Measurements from ENCODE around the gene PGPEP1.
A peak's percentile ranks its signal among the peaks of the same experiment; 100 is the strongest.
"Not testable (repeated sequence)": the region's sequence is repeated elsewhere in the genome, so short reads cannot be mapped to it uniquely, and the experiment has no call there.

Gene PGPEP1

DNA sequence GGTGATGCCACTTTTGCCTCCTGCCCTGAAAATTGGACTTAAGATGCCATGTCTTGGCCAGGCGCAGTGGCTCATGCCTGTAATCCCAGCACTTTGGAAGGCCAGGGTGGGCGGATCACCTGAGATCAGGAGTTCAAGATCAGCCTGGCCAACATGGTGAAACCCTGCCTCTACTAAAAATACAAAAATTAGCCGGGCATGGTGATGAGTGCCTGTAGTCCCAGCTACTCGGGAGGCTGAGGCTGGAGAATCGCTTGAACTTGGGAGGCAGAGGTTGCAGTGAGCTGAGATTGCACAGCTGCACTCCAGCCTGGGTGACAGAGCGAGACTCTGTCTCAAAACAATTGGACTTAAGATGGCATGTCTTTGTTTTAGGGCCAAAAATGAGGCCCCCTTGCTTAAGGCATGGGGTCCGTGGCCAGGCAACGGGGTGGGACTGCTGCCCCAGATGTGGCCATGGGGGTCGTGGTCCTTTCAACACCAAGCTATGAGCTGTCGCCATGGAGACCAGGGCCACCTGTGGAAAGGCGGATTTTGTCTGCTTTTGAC lies 24.0 kb downstream of the PGPEP1 start:
- DNase-seq (ENCODE audit: low read depth, low spot score): not testable (repeated sequence)

DNA sequence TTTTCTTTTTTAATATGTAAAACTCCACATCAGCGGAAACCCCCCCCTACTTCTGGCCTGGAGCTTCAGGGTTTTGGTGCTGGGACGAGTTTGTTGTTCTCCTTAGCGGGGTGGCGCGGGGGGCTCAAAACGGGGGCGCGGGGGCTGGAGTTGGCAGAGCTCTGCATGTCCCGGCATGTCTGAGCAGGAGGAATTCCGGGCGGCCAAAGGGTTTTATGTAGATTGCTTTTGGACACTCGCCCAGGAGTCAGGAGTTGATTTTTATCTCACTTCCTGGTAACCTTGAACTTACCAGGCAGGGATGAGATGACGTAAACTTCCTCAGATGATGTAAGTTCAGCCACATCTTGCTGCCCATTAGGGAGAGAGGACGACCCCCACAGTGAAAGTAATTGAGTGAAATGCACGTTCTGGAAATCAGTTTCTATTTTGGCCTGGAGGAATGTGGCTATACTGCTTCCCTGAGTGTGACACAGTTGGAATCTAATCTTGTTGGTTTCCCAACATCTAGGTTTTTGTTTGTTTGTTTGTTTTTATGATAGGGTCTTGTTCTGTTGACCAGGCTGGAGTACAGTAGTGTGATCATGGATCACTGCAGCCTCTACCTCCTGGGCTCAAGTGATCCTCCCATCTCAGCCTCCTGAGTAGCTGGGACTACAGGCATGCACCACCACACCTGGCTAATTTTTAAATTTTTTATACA lies 24.6 kb downstream of the PGPEP1 start:
- peak; percentile 98 for DNase-seq (ENCODE audit: low read depth, low spot score)

DNA sequence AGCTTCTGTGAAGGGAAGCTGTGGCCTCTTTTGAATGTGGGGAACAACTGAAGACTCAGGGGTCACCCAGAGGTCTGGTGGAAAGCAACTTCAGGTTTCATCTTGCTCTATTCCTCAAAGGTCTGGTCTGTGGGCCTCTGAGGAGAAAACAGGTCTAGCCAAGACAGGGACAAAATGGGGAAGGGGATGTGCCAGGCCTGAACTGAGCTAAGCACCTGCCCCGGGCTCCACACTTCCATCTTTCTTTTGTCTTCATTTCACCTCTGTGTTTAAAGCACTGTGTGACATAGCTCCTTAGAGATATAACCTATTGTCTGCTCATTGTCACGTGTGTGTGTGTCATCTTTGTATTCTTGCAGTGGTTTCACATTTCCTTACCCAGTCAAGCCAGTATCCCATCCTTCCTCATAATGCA lies 25.6 kb downstream of the PGPEP1 start:
- no peak for DNase-seq (ENCODE audit: low read depth, low spot score)

DNA sequence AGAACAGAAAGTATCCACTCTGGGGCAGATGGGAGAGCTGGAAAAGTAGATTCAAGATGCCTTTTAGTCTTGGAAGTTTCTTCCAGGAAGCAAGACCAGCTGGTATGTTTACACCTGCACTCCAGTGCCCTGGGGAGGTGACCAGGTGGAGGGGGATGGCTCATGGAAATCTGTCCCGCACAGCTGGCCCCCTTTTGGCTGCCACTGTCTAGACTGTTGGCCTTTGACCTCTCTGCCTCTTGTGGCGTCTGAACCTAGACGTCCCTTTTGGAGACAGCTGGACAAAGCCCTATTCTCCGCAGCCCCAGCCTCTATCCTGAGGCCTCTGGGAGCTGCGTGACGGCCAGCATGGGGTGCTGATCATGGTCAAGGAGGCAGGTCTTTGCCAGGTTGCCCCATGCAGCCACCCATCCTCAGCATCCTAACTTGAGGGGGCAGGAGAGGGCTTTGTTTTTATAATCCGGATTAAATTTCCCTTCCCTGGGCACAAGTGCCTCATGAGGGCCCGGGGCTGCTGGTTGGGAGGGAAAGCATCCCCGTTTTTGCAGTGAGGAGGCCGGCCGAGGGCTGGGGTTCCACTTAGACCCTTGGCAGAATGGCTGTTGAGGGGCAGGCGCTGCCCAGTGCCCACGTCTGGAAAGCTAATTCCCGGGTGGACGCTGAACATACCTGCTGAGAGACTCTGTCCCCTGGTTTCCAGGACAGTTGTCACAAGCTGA lies 28.3 kb downstream of the PGPEP1 start:
- no peak for DNase-seq (ENCODE audit: low read depth, low spot score)

DNA sequence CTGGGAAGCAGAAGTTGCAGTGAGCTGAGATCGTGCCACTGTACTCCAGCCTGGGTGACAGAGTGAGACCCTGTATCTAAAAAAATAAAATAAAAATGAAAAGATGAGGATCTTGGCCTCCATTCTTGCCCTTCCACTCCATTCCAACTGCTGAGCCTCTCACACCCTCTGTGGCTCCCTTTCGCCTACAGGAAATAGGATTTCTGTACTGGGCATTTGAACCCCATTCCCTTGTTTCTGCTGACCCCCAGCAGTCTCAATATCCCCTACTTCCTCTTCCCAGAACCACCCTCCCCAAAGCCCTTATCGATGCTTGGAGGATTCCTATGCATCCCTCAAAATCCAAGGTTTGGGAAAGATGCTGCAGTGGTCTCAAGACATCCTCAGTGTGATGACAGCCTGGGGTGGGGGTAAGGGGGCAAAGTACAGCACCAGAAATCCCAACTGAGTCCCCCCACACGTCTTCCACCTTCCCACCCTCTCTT lies 33.1 kb downstream of the PGPEP1 start:
- DNase-seq (ENCODE audit: low read depth, low spot score): no peak

DNA sequence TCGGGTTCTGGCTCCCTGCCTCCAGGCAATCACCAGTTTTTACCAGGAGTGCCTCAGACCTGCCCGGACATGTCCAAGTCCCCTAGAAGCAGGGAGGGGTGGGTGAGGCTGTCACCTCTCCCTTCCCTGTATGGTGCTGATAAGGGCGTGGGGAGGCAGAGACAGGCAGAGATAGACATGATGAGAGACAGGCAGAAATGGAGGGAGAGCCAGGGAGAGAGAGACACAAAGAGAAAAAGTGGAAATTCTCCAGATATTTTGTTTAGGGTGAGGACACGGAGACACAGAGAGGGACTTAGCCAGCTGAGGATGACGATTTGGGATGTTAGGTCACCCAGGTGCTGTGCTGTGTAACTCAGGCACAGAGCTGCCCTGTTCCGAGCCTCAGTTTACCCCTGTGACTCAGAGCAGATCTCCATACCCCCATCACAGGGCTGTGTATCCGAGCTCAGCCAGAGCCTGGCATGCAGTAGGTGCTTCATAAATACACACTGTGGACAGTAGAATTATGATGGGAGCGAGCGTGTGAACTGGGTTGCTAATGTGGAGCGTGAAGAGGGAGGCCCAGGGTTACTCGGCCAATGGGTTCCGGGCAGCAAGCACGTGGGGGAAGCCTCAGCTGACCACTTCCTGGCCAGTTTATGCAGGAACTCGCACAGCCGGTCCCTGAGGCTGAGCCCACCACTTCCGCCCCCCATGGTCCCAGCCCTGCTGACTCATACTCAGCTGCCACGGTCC lies 33.7 kb downstream of the PGPEP1 start:
- peak; percentile 96 for DNase-seq (ENCODE audit: low read depth, low spot score)

DNA sequence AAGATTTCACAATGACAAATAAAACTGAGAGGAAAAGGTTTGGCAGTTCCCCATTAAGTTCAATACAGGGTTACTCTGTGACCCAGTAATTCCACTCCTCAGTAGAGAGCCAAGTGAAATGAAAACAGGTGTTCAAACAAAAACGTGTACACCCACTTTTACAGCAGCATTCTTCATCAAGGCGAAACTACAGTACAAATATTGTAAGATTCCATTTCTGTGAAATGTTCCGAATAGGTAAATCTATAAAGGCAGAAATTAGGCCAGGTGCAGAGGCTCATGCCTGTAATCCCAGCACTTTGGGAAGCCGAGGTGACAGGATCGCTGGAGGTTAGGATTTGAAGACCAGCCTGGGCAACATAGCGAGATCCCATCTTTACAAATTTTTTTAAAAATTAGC lies 36.6 kb downstream of the PGPEP1 start:
- no peak for DNase-seq (ENCODE audit: low read depth, low spot score)

DNA sequence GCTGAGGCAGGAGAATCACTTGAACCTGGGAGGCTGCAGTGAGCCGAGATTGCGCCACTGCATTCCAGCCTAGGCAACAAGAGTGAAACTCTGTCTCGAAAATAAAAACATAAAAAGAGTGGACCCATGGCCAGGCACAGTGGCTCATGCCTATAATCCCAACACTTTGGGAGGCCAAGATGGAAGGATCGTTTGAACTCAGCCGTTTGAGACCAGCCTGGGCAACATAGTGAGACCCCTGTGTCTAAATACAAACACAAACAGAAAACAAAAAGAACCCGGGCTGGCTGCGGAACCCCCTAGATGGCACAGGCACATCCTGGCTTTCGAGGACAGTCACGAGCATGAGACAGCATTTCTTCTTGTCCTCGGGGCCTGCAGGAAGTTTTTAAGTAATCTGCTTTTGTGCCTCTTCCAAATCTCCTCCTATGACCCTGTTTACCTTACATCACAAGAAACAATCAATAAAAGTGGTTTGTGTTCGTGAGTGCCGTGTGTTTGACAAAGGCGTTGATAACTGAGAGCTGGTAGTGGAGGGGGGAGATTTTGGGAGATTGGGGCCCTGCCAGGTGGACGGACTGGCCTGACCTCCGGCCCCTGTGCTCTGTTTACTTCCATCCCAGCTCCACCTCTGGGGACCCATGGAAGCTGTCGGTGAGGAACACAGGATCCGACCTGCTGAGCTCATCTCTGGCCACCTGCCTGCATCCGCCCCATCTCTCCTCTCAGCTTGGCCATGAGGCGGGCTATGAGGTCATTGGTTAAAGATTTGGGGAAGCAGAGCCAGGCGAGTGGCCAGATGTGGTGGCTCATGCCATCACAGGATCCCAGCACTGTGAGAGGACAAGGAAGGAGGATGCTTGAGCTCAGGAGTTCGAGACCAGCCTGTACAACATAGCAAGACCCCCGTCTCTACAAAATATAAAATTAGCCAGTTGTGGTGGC lies 39.7 kb downstream of the PGPEP1 start:
- no peak for DNase-seq (ENCODE audit: low read depth, low spot score)

DNA sequence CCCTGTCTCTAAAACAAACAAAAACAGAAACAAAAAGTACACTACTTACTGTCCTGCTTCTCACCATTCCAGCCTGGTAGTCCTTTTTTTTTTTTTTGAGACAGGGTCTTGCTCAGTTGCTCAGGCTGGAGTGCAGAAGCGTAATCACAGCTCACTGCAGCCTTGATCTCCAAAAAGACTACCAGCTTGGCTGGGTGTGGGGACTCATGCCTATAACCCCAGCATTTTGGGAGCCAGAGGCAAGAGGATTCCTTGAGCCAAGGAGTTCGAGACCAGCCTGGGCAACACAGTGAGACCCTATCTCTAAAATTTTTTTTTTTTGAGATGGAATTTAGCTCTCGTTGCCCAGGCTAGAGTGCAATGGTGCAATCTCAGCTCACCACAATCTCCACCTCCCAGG lies 40.4 kb downstream of the PGPEP1 start:
- DNase-seq (ENCODE audit: low read depth, low spot score): no peak

DNA sequence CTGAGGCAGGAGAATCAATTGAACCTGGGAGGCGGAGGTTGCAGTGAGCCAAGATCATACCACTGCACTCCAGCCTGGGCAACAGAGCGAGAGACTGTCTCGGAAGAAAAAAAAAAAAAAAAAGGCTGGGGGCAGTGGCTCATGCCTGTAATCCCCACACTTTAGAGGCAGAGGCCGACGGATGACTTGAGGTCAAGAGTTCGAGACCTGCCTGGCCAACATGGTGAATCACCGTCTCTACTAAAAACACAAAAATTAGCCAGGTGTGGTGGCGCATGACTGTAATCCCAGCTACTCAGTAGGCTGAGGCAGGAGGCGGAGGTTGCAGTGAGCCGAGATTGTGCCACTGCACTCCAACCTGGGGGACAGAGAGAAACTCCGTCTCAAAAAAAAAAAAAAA lies 43.2 kb downstream of the PGPEP1 start:
- DNase-seq (ENCODE audit: low read depth, low spot score): not testable (repeated sequence)

DNA sequence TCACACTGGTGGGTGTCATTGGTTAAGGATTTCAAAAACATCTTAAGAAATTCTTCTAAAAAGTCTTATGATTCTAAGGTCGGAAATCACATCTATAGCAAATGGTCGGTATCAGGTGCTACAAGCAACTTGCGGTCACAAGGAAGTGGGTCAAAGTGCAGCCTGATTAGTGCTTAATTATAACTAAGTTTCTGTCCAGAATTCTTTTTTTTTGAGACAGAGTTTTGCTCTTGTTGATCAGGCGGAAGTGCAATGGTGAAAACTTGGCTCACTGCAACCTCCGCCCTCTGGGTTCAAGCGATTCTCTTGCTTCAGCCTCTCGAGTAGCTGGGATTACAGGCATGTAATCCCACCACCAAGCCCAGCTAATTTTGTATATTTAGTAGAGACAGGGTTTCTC lies 44.4 kb downstream of the PGPEP1 start:
- no peak for DNase-seq (ENCODE audit: low read depth, low spot score)

DNA sequence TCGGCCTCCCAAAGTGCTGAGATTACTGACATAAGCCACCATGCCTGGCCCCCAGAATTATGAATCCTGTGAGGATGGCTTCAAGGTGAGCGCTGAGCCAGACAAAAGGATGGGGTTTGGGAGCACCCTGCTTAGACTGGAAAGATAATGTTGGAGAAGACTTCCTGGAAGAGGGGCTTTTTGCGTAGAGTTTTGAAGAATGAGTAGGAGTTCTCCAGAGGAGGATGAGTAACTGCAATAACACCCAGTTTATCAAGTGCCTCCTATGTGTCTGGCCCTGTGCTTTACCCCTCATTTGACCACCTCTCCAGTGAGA lies 44.9 kb downstream of the PGPEP1 start:
- no peak for DNase-seq (ENCODE audit: low read depth, low spot score)

DNA sequence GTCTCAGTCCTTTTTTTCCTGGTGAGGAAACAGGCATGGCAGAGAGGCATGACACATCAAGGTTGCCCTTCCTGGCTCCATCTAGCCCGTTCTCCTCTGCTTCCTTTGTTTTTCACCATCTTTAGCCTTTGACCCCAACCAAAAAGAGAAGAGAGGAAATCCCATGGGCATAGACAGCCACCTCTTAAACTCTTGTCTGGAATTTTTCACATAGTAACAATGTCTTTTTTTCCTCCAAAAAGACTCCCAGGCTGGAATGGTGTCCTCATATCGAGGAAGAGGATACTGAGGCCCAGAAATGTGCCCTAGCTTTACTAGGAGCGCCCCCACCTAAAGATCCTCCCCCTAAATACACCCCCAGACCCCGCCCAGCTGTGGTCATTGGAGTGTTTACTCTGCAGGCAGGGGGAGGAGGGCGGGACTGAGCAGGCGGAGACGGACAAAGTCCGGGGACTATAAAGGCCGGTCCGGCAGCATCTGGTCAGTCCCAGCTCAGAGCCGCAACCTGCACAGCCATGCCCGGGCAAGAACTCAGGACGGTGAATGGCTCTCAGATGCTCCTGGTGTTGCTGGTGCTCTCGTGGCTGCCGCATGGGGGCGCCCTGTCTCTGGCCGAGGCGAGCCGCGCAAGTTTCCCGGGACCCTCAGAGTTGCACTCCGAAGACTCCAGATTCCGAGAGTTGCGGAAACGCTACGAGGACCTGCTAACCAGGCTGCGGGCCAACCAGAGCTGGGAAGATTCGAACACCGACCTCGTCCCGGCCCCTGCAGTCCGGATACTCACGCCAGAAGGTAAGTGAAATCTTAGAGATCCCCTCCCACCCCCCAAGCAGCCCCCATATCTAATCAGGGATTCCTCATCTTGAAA lies 45.5 kb downstream of the PGPEP1 start, which contains the start of gene GDF15:
GDF15 (plus strand) TSS at position 484 of the 868 bp plus-strand sequence; CDS start at position 516, 32 bp downstream.
- DNase-seq (ENCODE audit: low read depth, low spot score): no peak

DNA sequence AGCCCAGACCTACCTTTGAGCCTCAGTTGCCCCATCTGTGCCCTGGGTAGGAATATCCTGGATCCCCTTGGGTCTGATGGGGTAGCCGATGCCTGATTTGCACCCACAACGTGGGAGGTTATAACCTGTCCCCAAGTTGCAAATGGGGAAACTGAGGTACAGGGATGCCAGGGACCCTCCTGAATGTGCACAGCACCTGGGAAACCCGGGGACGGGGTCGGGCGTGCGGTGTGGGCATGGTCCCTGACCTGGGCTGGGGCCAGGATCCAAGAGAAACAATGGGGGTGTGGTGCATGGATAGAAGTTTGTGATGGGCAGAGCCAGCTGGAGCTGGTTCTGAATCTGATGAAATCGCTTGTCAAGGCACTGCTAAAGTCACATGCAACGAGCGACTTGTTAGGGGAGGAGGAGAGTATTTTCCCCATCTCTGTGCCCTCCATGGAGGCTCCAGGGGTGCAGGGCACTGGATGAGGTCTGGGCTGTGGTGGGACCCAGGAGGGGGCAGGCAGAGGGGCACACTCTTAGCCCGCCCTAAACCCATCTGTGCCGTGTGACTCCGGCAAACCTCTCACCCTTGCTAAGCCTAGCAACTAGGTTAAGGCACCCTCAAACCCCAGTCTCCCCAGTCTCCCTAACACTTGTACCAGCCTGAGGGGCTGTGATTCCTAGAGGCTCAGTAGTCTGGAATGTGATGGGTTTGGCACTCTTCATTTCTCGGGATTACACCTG lies 46.3 kb downstream of the PGPEP1 start:
- DNase-seq (ENCODE audit: low read depth, low spot score): no peak

DNA sequence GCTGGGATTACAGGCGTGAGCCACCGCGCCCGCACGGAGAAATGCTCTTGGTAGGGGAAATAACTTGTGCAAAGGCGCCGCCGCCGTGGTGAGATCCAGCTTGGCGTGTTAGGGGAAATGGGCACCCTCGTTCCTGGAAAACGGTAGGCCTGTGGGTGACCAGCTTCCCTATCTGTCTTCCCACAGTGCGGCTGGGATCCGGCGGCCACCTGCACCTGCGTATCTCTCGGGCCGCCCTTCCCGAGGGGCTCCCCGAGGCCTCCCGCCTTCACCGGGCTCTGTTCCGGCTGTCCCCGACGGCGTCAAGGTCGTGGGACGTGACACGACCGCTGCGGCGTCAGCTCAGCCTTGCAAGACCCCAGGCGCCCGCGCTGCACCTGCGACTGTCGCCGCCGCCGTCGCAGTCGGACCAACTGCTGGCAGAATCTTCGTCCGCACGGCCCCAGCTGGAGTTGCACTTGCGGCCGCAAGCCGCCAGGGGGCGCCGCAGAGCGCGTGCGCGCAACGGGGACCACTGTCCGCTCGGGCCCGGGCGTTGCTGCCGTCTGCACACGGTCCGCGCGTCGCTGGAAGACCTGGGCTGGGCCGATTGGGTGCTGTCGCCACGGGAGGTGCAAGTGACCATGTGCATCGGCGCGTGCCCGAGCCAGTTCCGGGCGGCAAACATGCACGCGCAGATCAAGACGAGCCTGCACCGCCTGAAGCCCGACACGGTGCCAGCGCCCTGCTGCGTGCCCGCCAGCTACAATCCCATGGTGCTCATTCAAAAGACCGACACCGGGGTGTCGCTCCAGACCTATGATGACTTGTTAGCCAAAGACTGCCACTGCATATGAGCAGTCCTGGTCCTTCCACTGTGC lies 47.9 kb downstream of the PGPEP1 start:
- no peak for DNase-seq (ENCODE audit: low read depth, low spot score)

DNA sequence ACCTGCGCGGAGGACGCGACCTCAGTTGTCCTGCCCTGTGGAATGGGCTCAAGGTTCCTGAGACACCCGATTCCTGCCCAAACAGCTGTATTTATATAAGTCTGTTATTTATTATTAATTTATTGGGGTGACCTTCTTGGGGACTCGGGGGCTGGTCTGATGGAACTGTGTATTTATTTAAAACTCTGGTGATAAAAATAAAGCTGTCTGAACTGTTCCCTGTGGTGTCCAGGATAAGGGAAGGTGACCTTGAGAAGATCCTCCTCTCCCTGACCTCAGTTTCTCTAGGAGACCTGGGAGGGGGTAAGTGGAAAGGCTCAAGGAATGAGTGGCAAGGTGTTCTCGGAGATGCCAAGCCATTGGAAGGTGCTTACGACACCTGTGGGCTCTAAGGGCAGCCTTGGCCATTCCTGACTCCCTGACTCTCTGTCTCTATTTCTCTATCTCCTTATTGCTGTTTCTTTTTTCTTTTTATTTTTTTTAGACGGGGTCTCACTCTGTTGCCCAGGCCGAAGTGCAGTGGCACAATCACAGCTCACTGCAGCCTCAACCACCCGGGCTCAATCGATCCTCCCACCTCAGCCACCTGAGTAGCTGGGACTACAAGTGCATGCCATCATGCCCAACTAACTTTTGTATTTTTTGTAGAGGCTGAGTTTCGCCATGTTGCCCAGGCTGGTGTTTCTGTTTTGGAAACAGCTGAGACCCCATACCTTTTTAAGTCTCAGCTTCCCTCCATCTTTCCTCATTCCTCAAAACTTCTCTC lies 48.7 kb downstream of the PGPEP1 start:
- DNase-seq (ENCODE audit: low read depth, low spot score): no peak

DNA sequence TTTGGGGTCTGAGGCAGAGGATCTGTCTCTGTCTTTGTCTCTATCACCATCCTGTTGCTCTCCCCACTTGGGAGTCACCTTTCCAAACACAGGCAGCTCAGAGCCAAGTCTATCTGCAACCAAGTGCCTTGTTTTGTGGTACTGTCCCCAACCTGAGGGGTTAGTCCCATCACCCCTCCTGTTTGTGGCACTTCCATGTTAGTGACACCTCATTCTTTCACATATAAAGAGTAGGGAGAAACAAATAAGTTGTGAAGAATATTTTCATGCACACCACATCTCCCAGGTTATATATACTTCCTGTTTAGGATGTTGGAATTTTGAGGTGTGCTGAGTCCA lies 49.3 kb downstream of the PGPEP1 start:
- DNase-seq (ENCODE audit: low read depth, low spot score): no peak
